IMR-90 (cell line): Measurements from ENCODE around the gene COL17A1. TPM values are rescaled to one million over a fixed set of nuclear protein-coding genes. Genes with fewer than 3 reads are reported as not detected.

Experiments
- ATAC-seq: fragments of 200-7000 bp; cut with Tn5 transposase; 2 replicates; pipeline ENCODE4 v1.9.1; 2020; ENCODE audit warnings: low read depth, mild to moderate bottlenecking, moderate library complexity
- BruUV-seq: library from RNA; stranded (reverse); fragments of 400-500 nt; replicated peaks from 2 replicates; lab custom pipeline; 2021; lab: Mats Ljungman, UMichigan
- CTCF ChIA-PET: fragments of 300-600 bp; formaldehyde crosslinking; extraction: SDS; loops from one replicate; lab custom pipeline; 2021; ENCODE audit warnings: antibody characterized with exemption; lab: Yijun Ruan, JAX
- POLR2A ChIA-PET: fragments of 300-600 bp; sonication (Branson Sonifier 250); formaldehyde crosslinking; loops from one replicate; lab custom pipeline; 2022; ENCODE audit warnings: antibody characterized with exemption; ENCODE audit not compliant: unreplicated experiment; lab: Charles Lee
- DNase-seq: peaks from one replicate; pipeline ENCODE4 v3.0.0; 2013
- H2AFZ ChIP-seq: replicated peaks from 2 replicates; pipeline ENCODE3; 2013; ENCODE audit warnings: low read length, mild to moderate bottlenecking; ENCODE audit not compliant: poor library complexity
- H2AK5ac ChIP-seq: 2 replicates; pipeline ENCODE4 v1.6.1; 2013; ENCODE audit warnings: low read depth, low read length, inconsistent platforms
- H2AK9ac ChIP-seq: replicated peaks from 2 replicates; pipeline ENCODE3; 2013; ENCODE audit warnings: mild to moderate bottlenecking, low read depth, low read length, moderate library complexity; ENCODE audit not compliant: poor library complexity
- H2BK120ac ChIP-seq: 2 replicates; pipeline ENCODE4 v1.6.1; 2013; ENCODE audit warnings: low read depth, low read length, inconsistent platforms
- H2BK15ac ChIP-seq: 3 replicates; pipeline ENCODE4 v1.6.1; 2013; ENCODE audit warnings: low read depth, low read length, inconsistent platforms
- H2BK20ac ChIP-seq: 2 replicates; pipeline ENCODE4 v1.6.1; 2013; ENCODE audit warnings: low read depth, mild to moderate bottlenecking, inconsistent platforms, low read length, moderate library complexity
- H2BK5ac ChIP-seq: 2 replicates; pipeline ENCODE4 v1.6.1; 2013; ENCODE audit warnings: mild to moderate bottlenecking, low read depth, low read length, inconsistent platforms; ENCODE audit not compliant: poor library complexity, severe bottlenecking
- H3K14ac ChIP-seq: replicated peaks from 2 replicates; pipeline ENCODE4 v1.6.1; 2013; ENCODE audit warnings: low read depth, low read length, inconsistent platforms
- H3K18ac ChIP-seq: 2 replicates; pipeline ENCODE4 v1.6.1; 2013; ENCODE audit warnings: low read depth, low read length, control low read depth
- H3K23ac ChIP-seq: 2 replicates; pipeline ENCODE4 v1.6.1; 2013; ENCODE audit warnings: low read depth, low read length, inconsistent platforms
- H3K27ac ChIP-seq: 2 replicates; pipeline ENCODE4 v1.5.1; 2013; ENCODE audit warnings: mild to moderate bottlenecking, control low read depth, low read length; ENCODE audit not compliant: insufficient read depth
- H3K27me3 ChIP-seq: 2 replicates; pipeline ENCODE4 v1.6.1; 2013; ENCODE audit warnings: low read length; ENCODE audit not compliant: control insufficient read depth, insufficient read depth
- H3K36me3 ChIP-seq: 2 replicates; pipeline ENCODE4 v1.6.1; 2013; ENCODE audit warnings: low read length, mixed read lengths; ENCODE audit not compliant: control insufficient read depth, insufficient read depth
- H3K4ac ChIP-seq: 2 replicates; pipeline ENCODE4 v1.6.1; 2013; ENCODE audit warnings: low read depth, low read length, inconsistent platforms
- H3K4me1 ChIP-seq: 2 replicates; pipeline ENCODE4 v1.6.1; 2013; ENCODE audit warnings: low read length, mixed read lengths; ENCODE audit not compliant: control insufficient read depth, insufficient read depth
- H3K4me2 ChIP-seq: 2 replicates; pipeline ENCODE4 v1.6.1; 2013; ENCODE audit warnings: low read depth, mild to moderate bottlenecking, control low read depth, low read length, moderate library complexity
- H3K4me3 ChIP-seq: 2 replicates; pipeline ENCODE4 v1.5.1; 2013; ENCODE audit warnings: low read depth, mild to moderate bottlenecking, control low read depth, low read length, moderate library complexity; ENCODE audit not compliant: insufficient read depth
- H3K56ac ChIP-seq: 2 replicates; pipeline ENCODE4 v1.6.1; 2013; ENCODE audit warnings: low read length, inconsistent platforms; ENCODE audit not compliant: insufficient read depth; ENCODE audit errors: extremely low read depth
- H3K79me1 ChIP-seq, 2 experiments: 2 replicates each; pipeline ENCODE4 v1.6.1; 2013; ENCODE audit warnings: low read length in 2 of 2, inconsistent platforms in 1 of 2, low read depth in 1 of 2
- H3K9ac ChIP-seq: 2 replicates; pipeline ENCODE4 v1.6.1; 2013; ENCODE audit warnings: low read depth, low read length, control low read depth
- H3K9me1 ChIP-seq: 2 replicates; pipeline ENCODE4 v1.6.1; 2013; ENCODE audit warnings: low read length, inconsistent platforms; ENCODE audit not compliant: insufficient read depth
- H3K9me3 ChIP-seq: 2 replicates; pipeline ENCODE4 v1.6.1; 2013; ENCODE audit warnings: low read length; ENCODE audit not compliant: control insufficient read depth, insufficient read depth
- H4K20me1 ChIP-seq: 2 replicates; pipeline ENCODE4 v1.6.1; 2013; ENCODE audit warnings: low read length, inconsistent platforms; ENCODE audit not compliant: insufficient read depth
- H4K5ac ChIP-seq: 2 replicates; pipeline ENCODE4 v1.6.1; 2013; ENCODE audit warnings: mild to moderate bottlenecking, low read depth, low read length, control low read depth
- H4K8ac ChIP-seq, 2 experiments: 2 replicates each; pipeline ENCODE4 v1.6.1; 2013; ENCODE audit warnings: low read depth in 2 of 2, low read length in 2 of 2, control low read depth in 1 of 2, inconsistent platforms in 1 of 2
- H4K91ac ChIP-seq: 2 replicates; pipeline ENCODE4 v1.6.1; 2013; ENCODE audit warnings: low read depth, low read length, inconsistent platforms; ENCODE audit not compliant: insufficient read depth
- CEBPB ChIP-seq: IDR thresholded peaks from 2 replicates; pipeline ENCODE4 v1.6.1; 2012; ENCODE audit warnings: low read depth, low read length, improper control_type of control experiment
- FOS ChIP-seq: fragments of 150-350 bp; IDR thresholded peaks from 2 replicates; pipeline ENCODE4 v1.6.1; 2016; ENCODE audit warnings: low read depth, low read length
- MAFK ChIP-seq: IDR thresholded peaks from 2 replicates; pipeline ENCODE4 v1.6.1; 2012; ENCODE audit warnings: low read depth, low read length, improper control_type of control experiment
- RAD21 ChIP-seq: IDR thresholded peaks from 2 replicates; pipeline ENCODE4 v1.6.1; 2012; ENCODE audit warnings: low read length, improper control_type of control experiment
- WGBS, 2 experiments: methylation state at CpG; one replicate each; pipeline versions ENCODE4 v1.1.5 to v1.1.7; 2013; ENCODE audit warnings: missing lambda C conversion rate in 2 of 2; ENCODE audit not compliant: insufficient read length in 1 of 2; ENCODE audit errors: extremely low coverage in 2 of 2; 5-methylcytosine and 5-hydroxymethylcytosine counted together
- dilution Hi-C: fragments of 300-500 bp; cut with HindIII; formaldehyde crosslinking; loops from one replicate; pipeline ENCODE4 v1.14.3; 2018; ENCODE audit warnings: low sequenced_read_pairs; ENCODE audit not compliant: unreplicated experiment
- in situ Hi-C: fragments of 300-500 bp; cut with MboI; formaldehyde crosslinking; loops from 3 replicates; pipeline ENCODE4 v1.14.3; 2019; ENCODE audit warnings: low sequenced_read_pairs, inconsistent platforms, mixed read lengths
- intact Hi-C: fragments of 100-400 bp; cut with micrococcal nuclease; formaldehyde crosslinking; loops from 2 replicates; pipeline ENCODE4 v1.10.0; 2022
- polyA plus RNA-seq, 3 experiments: library from polyadenylated mRNA; depleted of rRNA; stranded (reverse); fragments of >200 nt; gene quantifications; 2 replicates each; pipeline ENCODE4 v1.2.3, GENCODE V29; 2012; ENCODE audit warnings: low replicate concordance in 1 of 3
- total RNA-seq: library from RNA; depleted of rRNA; stranded (reverse); fragments of >200 nt; gene quantifications from 2 replicates; pipeline ENCODE4 v1.2.3, GENCODE V29; 2012
- TF ChIP-seq, protein P1 (sequence below): fragments of 150-350 bp; IDR thresholded peaks from 2 replicates; pipeline ENCODE4 v1.6.1; 2017; ENCODE audit warnings: mild to moderate bottlenecking, antibody characterized with exemption, low read length, low read depth

Gene COL17A1
- total and polyA plus RNA-seq, 2 of the 4 experiments (the other 2 are of a cell fraction) = 0.14 to 0.18 TPM

GRCh38 chr10:104109908-104110662 is 24.4 kb upstream of the COL17A1 start:
- no peaks in the 10 kb centered on the region for H3K36me3 ChIP-seq
- H3K23ac ChIP-seq = no peak overlapping the region
- peak overlapping the region; percentile 86; the same call in 1 of the 2 replicates for H3K4me2 ChIP-seq
- in situ Hi-C loops (no loop called here), intact Hi-C loops (no loop called here), dilution Hi-C loops (no loop called here)
- H4K20me1 ChIP-seq = no peaks in the 10 kb centered on the region
- peak overlapping the region; percentile 84; the same call in 1 of the 2 replicates for H2BK120ac ChIP-seq
- H3K9me1 ChIP-seq = no peaks in the 10 kb centered on the region
- no peak overlapping the region for H2AFZ ChIP-seq
- BruUV-seq = no TSS peak
- no peak overlapping the region for H3K14ac ChIP-seq
- H3K9ac ChIP-seq = no peak overlapping the region
- ChIA-PET CTCF (interaction anchor here (1.2 kb wide), 1 partner anchor 12 kb away, joined by 4 read pairs; the partner anchor contains the start of gene SFR1), POLR2A (interaction anchor here (0.7 kb wide), 1 partner anchor 12 kb away, joined by 6 read pairs; the partner anchor contains the start of gene SFR1)
- H4K5ac ChIP-seq = no peak overlapping the region; the same call in 1 of the 2 replicates
- H3K4ac ChIP-seq = peak overlapping the region; percentile 77; the same call in 1 of the 2 replicates
- no peaks in the 10 kb centered on the region for H3K9me3 ChIP-seq
- peak overlapping the region; percentile 90 for H2BK5ac ChIP-seq
- H2BK15ac ChIP-seq = peak overlapping the region; percentile 67; the same call in 2 of the 3 replicates
- DNase-seq = peak; percentile 87
- no peaks in the 10 kb centered on the region for H3K79me1 ChIP-seq
- H3K4me3 ChIP-seq = no peak overlapping the region
- no peaks in the 10 kb centered on the region for H3K27me3 ChIP-seq
- H4K8ac ChIP-seq = peak overlapping the region; percentile 0 to 57; a peak in 1 of 4 replicates
- H2BK20ac ChIP-seq = peak overlapping the region; percentile 79; the same call in 1 of the 2 replicates
- H3K56ac ChIP-seq = no peak overlapping the region
- TF ChIP-seq FOS = peak; percentile 57
- no peak for TF ChIP-seq MAFK
- TF ChIP-seq RAD21 = no peak
- TF ChIP-seq, protein P1, sequence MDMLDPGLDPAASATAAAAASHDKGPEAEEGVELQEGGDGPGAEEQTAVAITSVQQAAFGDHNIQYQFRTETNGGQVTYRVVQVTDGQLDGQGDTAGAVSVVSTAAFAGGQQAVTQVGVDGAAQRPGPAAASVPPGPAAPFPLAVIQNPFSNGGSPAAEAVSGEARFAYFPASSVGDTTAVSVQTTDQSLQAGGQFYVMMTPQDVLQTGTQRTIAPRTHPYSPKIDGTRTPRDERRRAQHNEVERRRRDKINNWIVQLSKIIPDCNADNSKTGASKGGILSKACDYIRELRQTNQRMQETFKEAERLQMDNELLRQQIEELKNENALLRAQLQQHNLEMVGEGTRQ = no peak
- TF ChIP-seq CEBPB = peak; percentile 51; the same call in 1 of the 2 replicates
- H4K91ac ChIP-seq = no peak overlapping the region; the same call in 1 of the 2 replicates
- H3K4me1 ChIP-seq = peaks cover 2% of the 10 kb centered on the region; the same call in 1 of the 2 replicates
- no CpG with 5 or more reads among the region's 3 CpGs for WGBS, 2 experiments
- peak overlapping the region; percentile 38; the same call in 1 of the 2 replicates for H2AK5ac ChIP-seq
- no peak overlapping the region for H2AK9ac ChIP-seq
- peak overlapping the region; percentile 38; the same call in 1 of the 2 replicates for H3K27ac ChIP-seq
- ATAC-seq = peak; percentile 91
- peak overlapping the region; percentile 95; the same call in 1 of the 2 replicates for H3K18ac ChIP-seq
